Stimulated activated CD4-positive, alpha-beta T cell treated with anti-CD3 and anti-CD28 coated beads, Interleukin-1b, Interleukin-23, amount 100 ng/mL, for 1 hour (primary cell): ENCODE results near the gene GSS.

Source experiments
- DNase-seq, 2 donors: peaks; one replicate each; pipeline ENCODE4 v3.0.0-alpha.2; 2020; ENCODE audit warnings: low read depth in 2 of 2

The GSS gene

DNA sequence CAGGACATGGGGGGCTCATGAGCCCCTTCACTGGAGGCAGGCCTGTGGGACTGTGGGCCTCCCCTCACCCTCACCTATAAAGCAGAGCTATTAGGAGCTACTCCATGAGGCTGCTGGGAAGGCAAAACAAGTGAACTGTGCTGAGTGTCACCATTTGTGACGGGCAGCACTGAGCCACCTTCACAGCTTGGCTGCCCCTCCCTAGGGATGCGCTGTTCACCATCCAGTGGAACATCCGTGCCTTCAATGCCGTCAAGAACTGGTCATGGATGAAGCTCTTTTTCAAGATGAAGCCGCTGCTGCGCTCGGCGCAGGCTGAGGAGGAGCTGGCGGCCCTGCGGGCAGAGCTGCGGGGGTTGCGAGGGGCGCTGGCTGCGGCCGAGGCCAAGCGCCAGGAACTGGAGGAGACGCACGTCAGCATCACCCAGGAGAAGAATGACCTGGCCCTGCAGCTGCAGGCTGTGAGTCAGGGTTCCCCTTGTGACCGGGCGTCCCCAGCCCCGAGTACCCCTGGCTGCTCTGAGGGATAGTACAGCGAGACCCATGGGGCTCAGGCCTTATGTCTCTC is 38.4 kb upstream of the GSS start:
- no peak for DNase-seq

DNA sequence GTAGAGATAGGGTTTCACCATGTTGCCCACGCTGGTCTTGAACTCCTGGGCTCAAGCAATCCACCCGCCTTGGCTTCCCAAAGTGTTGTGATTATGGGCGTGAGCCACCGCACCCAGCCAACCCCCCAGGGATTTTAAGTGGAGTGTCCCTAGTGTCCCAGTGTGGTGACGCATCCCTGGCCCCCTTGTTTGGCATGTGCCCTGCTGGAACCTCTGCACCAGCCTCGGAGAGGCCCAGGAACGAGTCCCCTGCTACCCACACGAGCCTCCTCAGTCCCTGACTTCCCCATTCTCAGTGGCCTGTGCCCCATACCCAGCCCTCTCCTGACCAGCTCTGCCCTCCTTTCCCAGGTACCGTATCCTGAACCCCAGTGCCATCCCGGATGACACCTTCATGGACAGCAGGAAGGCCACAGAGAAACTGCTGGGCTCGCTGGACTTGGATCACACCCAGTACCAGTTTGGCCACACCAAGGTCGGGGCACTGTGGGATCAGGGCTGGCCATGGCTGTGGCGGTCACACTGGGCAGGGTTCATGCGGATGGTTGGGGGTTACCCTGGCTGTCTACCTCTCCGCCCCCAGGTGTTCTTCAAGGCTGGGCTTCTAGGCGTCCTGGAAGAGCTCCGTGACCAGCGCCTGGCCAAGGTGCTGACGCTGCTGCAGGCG is 37.3 kb upstream of the GSS start:
- DNase-seq = no peak

DNA sequence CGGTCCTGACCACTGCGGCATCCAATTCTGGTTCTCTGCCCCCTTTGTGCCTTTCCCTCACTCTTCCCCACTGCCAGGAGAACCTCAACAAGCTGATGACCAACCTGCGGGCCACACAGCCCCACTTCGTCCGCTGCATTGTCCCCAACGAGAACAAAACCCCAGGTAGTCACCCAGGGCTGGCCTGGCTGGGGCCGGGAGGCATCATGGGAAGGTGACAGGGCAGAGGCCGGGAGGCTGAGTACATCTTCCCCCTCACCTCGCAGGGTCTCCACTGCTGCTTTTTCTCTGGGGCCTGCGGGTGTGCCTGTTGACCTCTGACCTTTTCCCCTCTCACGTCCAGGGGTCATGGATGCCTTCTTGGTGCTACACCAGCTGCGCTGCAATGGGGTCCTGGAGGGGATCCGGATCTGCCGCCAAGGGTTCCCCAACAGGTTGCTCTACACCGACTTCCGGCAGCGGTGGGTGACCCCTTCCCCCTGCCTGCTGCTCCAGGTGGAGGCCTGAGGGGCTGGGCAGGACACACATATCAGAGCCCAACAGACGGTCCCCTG is 35.1 kb upstream of the GSS start:
- DNase-seq = no peak

DNA sequence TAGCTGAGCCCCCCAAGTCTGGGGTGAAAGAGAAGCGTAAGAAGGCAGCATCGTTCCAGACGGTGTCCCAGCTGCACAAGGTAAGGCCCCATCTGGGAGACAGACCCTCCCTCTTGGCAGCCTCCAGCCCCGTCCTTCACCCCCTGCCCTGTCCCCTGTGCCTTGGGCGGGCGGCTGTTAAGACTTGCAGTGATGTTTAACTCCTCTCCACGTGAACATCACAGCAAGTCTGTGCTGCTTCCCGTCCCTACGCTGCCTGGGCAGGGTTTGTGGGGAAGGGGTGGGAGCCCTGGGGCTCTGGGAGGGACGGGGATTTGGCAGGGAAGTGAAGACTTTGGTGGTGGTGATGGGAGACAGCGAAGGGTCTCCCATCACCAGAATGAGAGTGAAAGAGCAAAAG is 34.6 kb upstream of the GSS start:
- no peak for DNase-seq

DNA sequence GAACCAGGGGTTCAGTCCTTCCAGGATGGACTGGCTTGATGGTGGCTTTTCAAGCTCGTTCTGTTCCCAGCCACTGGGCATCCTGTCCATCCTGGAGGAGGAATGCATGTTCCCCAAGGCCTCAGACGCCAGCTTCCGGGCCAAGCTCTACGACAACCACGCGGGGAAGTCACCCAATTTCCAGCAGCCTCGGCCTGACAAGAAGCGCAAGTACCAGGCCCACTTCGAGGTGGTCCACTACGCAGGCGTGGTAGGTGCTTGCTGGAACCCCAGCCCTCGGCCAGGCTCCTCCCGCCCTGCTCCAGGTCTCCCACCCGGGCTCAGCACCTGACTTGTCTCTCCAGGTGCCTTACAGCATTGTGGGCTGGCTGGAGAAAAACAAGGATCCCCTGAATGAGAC is 34.1 kb upstream of the GSS start:
- DNase-seq = no peak

DNA sequence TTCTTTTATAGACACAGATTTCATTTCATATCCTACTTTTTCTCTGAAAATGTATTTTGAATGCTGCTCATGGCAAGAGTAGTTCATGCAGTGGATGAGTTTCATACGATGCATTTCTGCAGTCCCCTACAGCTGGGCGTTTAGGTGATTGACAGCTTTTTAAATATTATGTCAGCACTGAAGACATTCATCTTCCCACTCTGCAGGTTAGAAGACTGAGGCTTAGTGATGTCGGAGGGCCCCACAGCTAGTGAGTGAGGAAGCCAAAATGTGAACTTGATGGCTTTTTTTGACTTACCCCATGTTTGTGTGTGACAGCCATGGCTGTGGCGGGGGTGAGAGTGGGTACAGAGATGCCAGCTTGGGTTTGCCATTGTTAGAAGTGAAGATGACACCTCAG is 33.5 kb upstream of the GSS start:
- DNase-seq = no peak

DNA sequence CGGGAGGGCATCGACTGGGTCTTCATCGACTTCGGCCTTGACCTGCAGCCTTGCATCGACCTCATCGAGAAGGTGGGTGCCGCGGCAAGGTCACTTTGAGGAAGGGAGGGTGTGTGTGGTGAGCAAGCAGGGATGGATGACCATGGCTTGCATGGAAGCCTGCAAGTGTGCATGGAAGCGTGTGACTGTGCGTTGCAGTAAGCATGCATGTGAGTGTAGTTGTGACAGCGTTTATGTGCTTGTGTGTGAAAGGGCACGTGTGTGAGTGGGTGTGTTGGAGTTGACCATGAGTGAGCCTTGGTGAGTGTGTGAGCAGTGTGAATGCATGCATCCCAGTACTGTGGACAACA is 32.6 kb upstream of the GSS start:
- no peak for DNase-seq

DNA sequence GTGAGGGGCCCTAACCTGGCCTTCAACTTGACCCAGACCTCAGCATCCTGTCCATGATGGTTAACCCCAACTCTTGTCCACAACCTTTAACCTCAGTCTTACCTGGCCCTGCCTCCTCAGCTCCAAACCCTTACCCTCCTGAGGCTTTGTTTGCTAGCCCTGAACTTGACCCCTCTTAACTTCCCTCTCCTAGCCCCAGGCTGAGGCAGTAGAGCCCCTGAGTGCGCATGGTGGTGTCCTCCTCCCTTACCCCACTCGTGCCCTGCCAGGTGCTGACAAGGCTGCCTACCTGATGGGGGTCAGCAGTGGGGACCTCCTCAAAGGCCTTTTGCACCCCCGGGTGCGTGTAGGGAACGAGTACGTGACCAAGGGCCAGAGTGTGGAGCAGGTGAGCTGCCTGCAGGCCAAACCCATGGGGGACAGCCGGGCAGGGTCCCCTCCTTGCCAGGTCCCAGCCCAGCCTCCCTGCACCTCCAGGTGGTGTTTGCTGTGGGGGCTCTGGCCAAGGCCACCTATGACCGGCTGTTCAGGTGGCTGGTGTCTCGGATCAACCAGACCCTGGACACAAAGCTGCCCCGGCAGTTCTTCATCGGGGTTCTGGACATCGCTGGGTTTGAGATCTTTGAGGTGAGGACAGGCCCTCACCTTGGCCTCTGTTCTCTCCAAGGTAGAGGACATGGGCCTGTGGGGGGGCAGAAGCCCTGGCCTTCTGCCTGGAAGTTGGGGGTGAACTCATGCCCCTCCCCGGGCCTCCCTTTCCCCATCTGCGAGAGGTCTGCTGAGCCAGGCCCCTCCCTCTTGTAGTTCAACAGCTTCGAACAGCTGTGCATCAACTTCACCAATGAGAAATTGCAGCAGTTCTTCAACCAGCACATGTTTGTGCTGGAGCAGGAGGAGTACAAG is 31.9 kb upstream of the GSS start:
- DNase-seq = no peak

DNA sequence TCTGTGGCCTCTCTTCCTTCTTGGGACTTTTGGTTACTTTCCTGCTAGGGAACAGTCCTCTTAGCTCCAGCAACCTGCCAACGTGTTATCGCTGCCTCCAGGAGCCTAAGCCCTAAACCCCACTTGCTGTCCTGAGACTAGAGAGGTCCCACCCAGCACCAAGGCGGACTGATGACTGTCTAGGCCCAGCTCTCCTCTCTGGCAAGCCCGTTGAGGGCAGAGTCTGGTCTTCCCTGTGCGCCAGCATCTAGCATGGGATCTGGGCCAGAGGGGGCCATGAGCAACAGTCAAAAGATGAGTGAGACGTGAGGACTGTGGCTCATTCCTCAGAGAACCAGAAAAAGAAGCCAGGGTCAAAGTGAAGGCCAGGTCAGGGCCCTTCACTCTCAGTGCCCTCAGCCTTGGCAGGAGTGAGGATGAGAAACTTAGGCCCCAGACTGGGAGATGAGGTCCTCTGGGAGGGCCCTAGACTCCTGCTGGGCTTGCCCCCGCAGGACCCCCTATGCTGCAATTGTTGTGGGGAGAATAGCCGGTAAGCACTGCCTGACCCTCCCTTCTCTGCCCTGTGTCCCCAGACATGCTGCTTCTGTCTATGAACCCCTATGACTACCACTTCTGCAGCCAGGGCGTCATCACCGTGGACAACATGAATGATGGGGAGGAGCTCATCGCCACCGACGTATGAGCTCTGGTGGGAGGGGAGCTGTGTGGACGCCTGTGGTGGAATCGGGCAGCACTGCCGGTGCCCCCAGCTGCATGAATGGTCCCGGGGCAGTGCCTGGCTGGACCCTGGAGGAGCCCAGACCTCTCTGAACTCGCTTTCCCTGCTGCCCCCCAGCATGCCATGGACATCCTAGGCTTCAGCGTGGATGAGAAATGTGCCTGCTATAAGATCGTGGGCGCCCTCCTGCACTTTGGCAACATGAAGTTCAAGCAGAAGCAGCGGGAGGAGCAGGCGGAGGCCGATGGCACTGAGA is 31.0 kb upstream of the GSS start:
- no peak for DNase-seq

DNA sequence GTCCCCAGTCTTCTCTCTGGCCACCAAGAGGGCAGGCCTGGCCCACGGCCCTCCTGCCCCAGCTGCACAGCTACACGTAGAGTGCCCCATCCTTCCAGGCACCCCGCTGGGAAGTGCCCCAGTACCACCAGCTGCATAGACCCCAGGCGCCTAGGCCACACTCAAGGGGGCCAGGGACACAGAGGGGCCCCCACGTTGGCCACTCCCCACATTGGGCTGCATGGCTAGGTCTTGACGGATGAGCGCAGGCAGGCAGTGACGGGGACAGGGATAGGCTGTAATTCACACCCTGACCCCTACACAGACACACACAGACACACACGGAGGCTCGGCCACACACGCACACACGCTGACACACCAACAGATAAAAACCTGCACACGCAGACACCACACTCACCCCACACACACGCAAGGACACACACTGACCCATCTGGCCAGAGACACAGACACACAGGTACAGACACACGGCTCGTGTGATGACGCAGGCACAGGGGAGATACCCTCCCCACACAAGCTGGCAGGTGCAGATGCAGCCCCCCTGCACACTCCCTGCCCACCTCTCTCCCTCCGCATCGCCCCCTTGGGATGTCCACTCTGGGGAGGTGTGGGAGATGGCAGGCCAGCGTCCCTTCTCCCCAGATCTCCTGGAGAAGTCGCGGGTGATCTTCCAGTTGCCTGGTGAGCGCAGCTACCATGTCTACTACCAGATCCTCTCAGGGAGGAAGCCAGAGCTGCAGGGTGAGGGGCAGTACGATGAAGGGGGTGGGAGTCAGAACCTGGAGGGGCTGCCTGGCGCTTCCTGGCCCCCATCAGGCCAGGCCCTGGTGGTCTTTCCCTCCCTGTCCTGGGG is 30.1 kb upstream of the GSS start:
- no peak for DNase-seq

DNA sequence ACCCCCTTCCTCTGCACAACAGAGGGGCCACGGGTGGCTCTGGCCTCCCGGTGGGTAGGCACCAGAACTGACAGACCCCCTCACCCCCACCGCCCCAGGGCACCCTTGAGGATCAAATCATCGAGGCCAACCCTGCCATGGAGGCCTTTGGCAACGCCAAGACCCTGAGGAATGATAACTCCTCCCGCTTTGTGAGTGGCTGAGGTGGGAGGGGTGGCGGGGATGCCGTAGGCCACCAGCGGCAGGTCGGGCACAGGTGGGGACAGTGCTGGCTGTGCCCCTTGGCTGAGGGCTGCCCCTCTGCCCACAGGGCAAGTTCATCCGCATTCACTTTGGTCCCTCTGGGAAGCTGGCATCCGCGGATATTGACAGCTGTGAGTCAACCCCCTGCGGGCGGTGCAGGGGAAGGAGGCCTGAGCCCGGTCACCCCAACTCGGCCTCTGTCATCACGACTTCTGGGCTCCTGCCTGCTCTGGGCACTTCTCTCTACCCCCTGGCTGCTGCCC is 29.2 kb upstream of the GSS start:
- DNase-seq = no peak

DNA sequence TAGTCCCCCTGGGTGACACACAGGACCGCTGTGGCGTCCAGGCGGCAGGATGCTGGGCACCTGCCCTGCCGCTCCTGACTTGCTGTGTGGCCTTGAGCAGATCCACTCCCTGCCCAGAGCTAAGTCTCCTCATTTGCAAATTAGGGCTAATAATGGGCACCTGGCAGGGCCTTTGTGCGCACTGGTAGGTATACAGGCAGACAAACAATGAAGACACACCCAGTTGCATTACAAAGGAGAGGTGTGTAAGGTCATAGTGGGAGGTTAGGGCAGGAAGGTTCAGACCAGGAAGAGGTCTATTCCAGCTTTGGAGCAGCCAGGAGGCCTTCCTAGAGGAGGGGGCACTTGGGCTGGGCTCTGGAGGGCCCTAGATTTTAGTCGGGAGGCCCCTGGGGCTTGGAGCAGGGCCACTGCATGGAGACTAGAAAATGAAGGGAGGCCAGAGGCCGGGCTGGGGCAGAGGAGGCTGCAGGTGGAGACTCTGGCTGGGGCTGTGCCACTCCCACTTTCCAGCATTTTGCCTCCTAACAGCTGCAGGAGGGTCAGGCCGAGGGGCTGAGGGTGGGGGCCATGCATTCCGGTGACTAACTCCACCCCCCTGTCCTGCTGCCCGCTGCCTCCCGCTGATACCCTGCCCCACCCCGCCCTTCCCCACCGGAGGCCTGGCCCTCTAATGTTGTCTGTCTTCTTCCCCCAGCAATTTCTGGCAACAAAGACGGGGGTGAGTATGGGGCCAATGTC is 28.6 kb upstream of the GSS start:
- DNase-seq = no peak

DNA sequence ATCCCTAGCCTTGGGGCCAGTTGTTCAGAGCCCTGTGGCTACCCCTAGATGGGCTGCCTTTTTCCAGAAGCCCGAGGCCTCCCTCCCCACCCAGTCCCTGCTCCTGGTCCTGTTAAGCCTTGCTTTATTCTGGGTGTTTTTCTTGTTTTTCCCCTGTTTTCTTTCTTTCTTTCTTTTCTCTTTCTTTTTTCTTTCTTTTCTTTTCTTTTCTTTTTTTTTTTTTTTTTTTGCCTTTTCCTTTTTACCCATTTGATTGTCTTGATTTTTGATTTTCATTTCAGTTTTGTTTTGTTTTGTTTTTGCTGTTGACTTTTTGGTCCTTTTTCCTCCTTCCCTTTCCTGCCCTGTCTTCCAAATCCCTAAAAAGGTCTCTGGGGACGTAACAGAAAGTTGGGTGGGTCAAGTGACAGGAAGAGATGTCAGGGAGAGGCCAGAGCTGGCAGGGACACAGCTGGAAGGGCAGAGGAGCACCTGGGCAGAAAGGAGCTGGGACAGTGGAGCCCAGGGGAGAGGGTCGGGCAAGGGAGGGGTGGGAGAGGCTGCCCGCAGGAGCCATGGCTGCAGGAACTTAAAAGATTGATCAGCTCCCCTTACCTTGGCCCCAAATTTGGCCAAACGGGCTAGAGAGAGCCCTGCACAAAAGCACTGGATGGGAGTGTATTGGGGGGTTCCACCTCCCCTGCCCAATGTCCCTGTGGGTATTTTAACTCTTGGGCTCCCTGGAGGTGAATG is 27.6 kb upstream of the GSS start:
- DNase-seq = no peak

DNA sequence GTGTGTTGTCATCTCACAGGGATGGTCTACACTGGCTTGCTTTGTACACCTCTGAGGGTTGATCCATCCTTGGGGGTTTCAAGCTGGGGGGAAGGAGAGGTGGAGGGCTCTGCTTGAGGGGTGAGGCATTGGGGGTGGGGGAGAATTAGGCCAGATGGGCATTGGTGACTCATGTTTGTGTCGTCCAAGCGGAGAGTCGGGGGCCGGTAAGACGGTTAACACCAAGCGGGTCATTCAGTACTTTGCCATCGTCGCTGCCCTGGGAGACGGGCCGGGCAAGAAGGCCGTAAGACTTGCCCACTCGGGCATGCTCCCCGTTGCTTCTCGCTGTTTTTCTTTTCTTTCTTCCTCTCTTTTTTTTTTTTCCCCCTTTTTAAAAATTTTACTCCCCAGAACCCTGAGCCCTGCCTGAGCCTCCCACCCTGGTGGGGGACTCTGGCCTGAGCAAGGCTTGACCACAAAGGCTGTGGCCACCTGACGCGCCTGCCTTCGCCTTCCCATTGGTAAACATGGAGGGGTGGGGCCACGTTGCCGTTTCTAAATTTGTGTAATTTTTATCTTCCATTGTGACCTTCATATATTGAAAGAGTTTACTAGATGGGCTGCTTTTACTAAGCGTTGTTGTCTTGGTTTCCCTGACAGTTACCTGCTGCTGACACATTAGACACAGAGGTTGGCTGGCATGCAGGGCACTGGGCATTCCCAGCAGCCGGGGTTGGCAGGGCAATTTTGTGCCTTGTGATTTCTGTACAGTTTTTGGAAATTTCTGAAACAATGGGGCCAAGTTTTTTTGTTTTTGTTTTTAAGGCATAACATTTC is 26.9 kb upstream of the GSS start:
- no peak for DNase-seq

DNA sequence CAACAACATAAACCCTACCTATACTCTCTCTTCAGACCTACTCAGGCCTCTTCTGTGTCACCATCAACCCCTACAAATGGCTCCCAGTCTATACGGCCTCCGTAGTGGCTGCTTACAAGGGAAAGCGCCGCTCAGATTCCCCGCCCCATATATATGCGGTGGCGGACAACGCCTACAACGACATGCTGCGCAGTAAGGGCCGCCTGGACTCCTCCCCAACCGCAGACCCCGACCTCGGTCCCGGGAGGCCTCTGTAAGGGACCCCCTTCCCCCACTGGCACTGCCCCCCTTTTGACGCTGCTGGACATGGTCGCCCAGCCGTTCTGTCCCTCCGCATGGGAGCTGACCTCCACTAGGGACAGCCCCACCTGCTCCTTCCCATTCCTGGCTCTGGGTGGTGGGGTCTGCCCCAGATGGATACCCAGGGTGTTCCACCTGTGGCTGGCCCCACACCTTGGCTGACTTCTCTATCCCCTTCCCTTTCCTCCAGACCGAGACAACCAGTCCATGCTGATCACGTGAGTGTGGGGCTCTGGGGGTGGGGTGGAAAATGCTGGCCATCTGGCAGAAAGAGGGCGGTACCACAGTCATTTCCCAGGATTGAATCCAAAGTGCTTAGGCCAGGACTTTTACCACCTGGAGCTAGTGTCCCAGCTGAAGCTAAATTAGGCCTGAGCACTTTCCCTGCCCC is 25.1 kb upstream of the GSS start:
- no peak for DNase-seq

DNA sequence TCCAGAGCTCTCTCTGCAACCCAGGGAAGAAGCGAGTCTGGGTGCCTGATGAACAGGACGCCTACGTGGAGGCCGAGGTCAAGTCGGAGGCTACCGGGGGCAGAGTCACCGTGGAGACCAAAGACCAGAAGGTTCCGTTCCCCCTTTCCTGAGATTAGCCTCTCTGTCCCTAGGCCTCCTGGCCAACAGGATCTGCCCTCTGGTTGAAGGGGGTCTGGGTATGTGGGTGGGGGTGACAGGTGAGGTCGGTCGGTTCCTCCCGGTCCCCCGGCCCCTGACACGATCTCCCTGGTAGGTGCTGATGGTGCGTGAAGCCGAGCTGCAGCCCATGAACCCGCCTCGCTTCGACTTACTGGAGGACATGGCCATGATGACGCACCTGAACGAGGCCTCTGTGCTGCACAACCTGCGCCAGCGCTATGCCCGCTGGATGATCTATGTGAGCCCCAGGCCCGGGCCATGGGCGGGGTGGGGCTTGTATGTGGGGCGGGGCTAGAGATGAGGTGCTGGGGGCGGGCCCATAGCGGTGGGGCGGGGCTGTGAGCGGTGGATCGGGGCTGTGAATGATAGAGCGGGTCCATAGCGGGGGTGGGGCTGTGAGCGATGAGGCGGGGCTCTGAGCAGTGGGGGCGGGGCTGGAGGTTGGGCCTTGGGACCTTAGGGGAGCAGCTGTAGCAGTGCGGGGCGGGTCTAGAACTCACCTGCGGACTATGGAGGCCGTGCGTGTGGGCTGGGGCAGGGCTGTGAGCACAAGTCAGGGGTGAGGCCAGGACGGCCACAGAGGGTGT is 24.0 kb upstream of the GSS start:
- DNase-seq = no peak
